SK-N-MC (cell line): ENCODE data around the gene HHAT.

Experiments used
- EZH2 ChIP-seq: fragments of 200-600 bp; sonication (generic); IDR thresholded peaks from one replicate; pipeline ENCODE4 v1.6.1; 2017; ENCODE audit warnings: antibody characterized with exemption
- FOXP2 ChIP-seq: optimal IDR thresholded peaks from 2 replicates; pipeline ENCODE3; 2011; ENCODE audit warnings: mild to moderate bottlenecking, moderate library complexity; ENCODE audit not compliant: insufficient read depth; ENCODE audit errors: extremely low read length, control extremely low read depth
- POLR2AphosphoS5 ChIP-seq: IDR thresholded peaks from 2 replicates; pipeline ENCODE4 v1.6.1; 2012; ENCODE audit warnings: mild to moderate bottlenecking, low read depth, low read length, borderline replicate concordance

- TF ChIP-seq POLR2AphosphoS5 = no peak
- TF ChIP-seq EZH2 = no peak
- TF ChIP-seq FOXP2 = no peak
Measured at GRCh38 chr1:210620867-210621488, 292.3 kb downstream of the HHAT start.
